Transverse colon (tissue), 4 donors: ENCODE measurements around the gene STAC3. TPM values are rescaled to one million over a fixed set of nuclear protein-coding genes. Genes with fewer than 3 reads are reported as not detected.

Experiments
- DNase-seq: peaks from one replicate; pipeline ENCODE4 v3.0.0-alpha.2; 2019
- H3K27ac ChIP-seq, 4 donors: fragments of 200-600 bp; sonication (generic); 2 replicates each; pipeline ENCODE4 v1.5.1; 2016 to 2018; ENCODE audit warnings: inconsistent platforms in 4 of 4
- H3K27me3 ChIP-seq: fragments of 200-600 bp; sonication (generic); 2 replicates; pipeline ENCODE4 v1.5.1; 2017; ENCODE audit warnings: inconsistent platforms
- H3K36me3 ChIP-seq, 4 donors: fragments of 200-600 bp; sonication (generic); 2 replicates each; pipeline ENCODE4 v1.5.1; 2017 to 2019; ENCODE audit warnings: inconsistent platforms in 4 of 4
- H3K4me1 ChIP-seq, 4 donors: fragments of 200-600 bp; sonication (generic); 2 replicates each; pipeline ENCODE4 v1.5.1; 2017 to 2020; ENCODE audit warnings: inconsistent platforms in 4 of 4
- H3K4me3 ChIP-seq, 4 donors: fragments of 200-600 bp; sonication (generic); 1 replicate in 1 of 4; 2 replicates in 3 of 4; pipeline versions ENCODE4 v1.5.1 to v1.6.1; 2017 to 2019; ENCODE audit warnings: inconsistent platforms in 4 of 4
- H3K9me3 ChIP-seq, 2 donors: fragments of 200-600 bp; sonication (generic); 2 replicates each; pipeline ENCODE4 v1.5.1; 2017 to 2019; ENCODE audit warnings: inconsistent platforms in 2 of 2
- CTCF ChIP-seq, 5 experiments: fragments of 200-600 bp in 3 of 5; fragments of 450-650 bp in 2 of 5; sonication (generic) in 3 of 5; IDR thresholded peaks; 1 replicate in 2 of 5; 2 replicates in 3 of 5; pipeline ENCODE4 v1.5.1; 2016 to 2017; ENCODE audit warnings: antibody characterized with exemption in 5 of 5, inconsistent platforms in 3 of 5, mild to moderate bottlenecking in 2 of 5, moderate library complexity in 1 of 5
- EP300 ChIP-seq: sonication (generic); formaldehyde crosslinking; IDR thresholded peaks from one replicate; pipeline ENCODE4 v1.6.1; 2017; ENCODE audit warnings: antibody characterized with exemption, low read depth
- POLR2A ChIP-seq: fragments of 450-650 bp; IDR thresholded peaks from one replicate; pipeline ENCODE4 v1.6.1; 2016; ENCODE audit warnings: antibody characterized with exemption, mild to moderate bottlenecking, moderate library complexity
- POLR2AphosphoS5 ChIP-seq, 3 donors: sonication (generic); formaldehyde crosslinking; IDR thresholded peaks; one replicate each; pipeline ENCODE4 v1.6.1; 2016; ENCODE audit warnings: antibody characterized with exemption in 3 of 3
- WGBS, 2 donors: methylation state at CpG; one replicate each; pipeline ENCODE4 v1.1.5; 2018; ENCODE audit warnings: low coverage in 1 of 2; 5-methylcytosine and 5-hydroxymethylcytosine counted together
- in situ Hi-C, 4 donors: fragments of 200-750 bp; cut with MboI; loops; one replicate each; pipeline versions ENCODE4 v1.15.0 to v1.15.1; 2017; ENCODE audit warnings: low sequenced_read_pairs in 3 of 4, low pct_ligation_motif_present in 1 of 4, low pct_unique_long_range_greater_than_20kb in 1 of 4
- intact Hi-C: fragments of 100-400 bp; cut with DNase I; formaldehyde crosslinking; loops from one replicate; pipeline ENCODE4 v1.15.1; 2023; ENCODE audit warnings: low total_unique reads
- small RNA-seq, 4 donors: library from RNA; depleted of rRNA; stranded (forward); fragments of <200 nt; gene quantifications; one replicate each; pipeline ENCODE3, GENCODE V24; 2016
- total RNA-seq, 4 donors: library from RNA; depleted of rRNA; stranded (reverse); fragments of >200 nt; gene quantifications; one replicate each; pipeline ENCODE4 v1.1.0, GENCODE V29; 2016

Gene STAC3
- total RNA-seq, 4 donors from 2014 or later: 1.8 to 3.3 (median 1.9) TPM

DNA sequence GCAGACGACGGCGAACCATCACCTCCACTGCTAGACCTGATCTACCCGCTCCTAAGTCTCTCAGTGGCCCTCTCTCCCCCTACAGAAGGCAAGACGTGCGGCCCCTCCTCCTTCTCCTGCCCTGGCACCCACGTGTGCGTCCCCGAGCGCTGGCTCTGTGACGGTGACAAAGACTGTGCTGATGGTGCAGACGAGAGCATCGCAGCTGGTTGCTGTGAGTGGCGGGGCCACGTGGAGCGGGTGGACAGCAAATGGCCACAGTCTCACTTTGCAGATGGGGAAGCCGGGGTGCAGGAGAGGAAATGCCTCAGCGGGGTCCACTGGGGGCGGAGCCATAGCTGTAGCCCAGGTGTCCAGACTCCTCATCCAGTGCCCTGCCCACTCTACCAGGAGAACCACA, 55.8 kb downstream of the STAC3 start:
- H3K4me3 ChIP-seq: no peak overlapping the region
- H3K27me3 ChIP-seq: no peaks in the 10 kb centered on the region
- WGBS, 2 donors: 87 to 100% methylated on average over 2 to 18 of the region's 19 CpGs
- intact Hi-C loops: no loop called here
- H3K27ac ChIP-seq: no peak overlapping the region
- in situ Hi-C loops: loop anchor here in 1 of 4 donors (25.0 kb wide), 1 partner anchor 433 kb away; the partner anchor contains the start of genes HSD17B6 and PRIM1
- H3K9me3 ChIP-seq: no peaks in the 10 kb centered on the region
- peaks cover 0 to 46% (median 12%) of the 10 kb centered on the region in 4 donors for H3K36me3 ChIP-seq
- H3K4me1 ChIP-seq: no peaks in the 10 kb centered on the region
- TF ChIP-seq POLR2AphosphoS5 (IDR thresholded peaks at IDR 0.05) (no peak), EP300 (no peak), POLR2A (no peak), CTCF (IDR thresholded peaks at IDR 0.05) (no peak)
- DNase-seq: no peak

DNA sequence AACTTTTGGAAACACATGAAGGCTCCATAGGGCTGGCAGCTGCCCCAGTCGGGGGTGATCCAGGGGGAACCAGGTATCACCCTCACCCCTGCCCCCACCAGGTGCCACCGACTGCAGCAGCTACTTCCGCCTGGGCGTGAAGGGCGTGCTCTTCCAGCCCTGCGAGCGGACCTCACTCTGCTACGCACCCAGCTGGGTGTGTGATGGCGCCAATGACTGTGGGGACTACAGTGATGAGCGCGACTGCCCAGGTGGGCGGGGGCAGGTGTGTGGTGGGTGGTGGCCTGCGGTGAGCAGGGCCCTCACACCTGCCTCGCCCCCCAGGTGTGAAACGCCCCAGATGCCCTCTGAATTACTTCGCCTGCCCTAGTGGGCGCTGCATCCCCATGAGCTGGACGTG, 56.7 kb downstream of the STAC3 start:
- H3K9me3 ChIP-seq: no peaks in the 10 kb centered on the region
- DNase-seq: no peak
- H3K4me1 ChIP-seq: no peaks in the 10 kb centered on the region
- in situ Hi-C loops: loop anchor here in 1 of 4 donors (25.0 kb wide), 1 partner anchor 432 kb away; the partner anchor contains the start of genes HSD17B6 and PRIM1
- no peak overlapping the region for H3K4me3 ChIP-seq
- 90% methylated on average over 18 of the region's 18 CpGs; no CpG with 5 or more reads in 1 of the 2 donors for WGBS, 2 donors
- peaks cover 0 to 37% (median 12%) of the 10 kb centered on the region in 4 donors for H3K36me3 ChIP-seq
- intact Hi-C loops: no loop called here
- no peak for TF ChIP-seq EP300
- TF ChIP-seq POLR2AphosphoS5 (IDR thresholded peaks at IDR 0.05): no peak
- TF ChIP-seq POLR2A: no peak
- TF ChIP-seq CTCF (IDR thresholded peaks at IDR 0.05): no peak
- no peak overlapping the region for H3K27ac ChIP-seq
- H3K27me3 ChIP-seq: no peaks in the 10 kb centered on the region

GRCh38 chr12:57193706-57194245, 57.2 kb downstream of the STAC3 start:
- H3K27me3 ChIP-seq: no peaks in the 10 kb centered on the region
- no peak for DNase-seq
- intact Hi-C loops: no loop called here
- H3K4me1 ChIP-seq: no peaks in the 10 kb centered on the region
- H3K27ac ChIP-seq: no peak overlapping the region
- H3K36me3 ChIP-seq: peaks cover 0 to 35% (median 12%) of the 10 kb centered on the region in 4 donors
- TF ChIP-seq POLR2AphosphoS5 (IDR thresholded peaks at IDR 0.05): no peak
- no peak for TF ChIP-seq POLR2A
- TF ChIP-seq EP300: no peak
- no peak for TF ChIP-seq CTCF (IDR thresholded peaks at IDR 0.05)
- whole genome bisulfite sequencing, 2 donors: 85% methylated on average over 19 of the region's 19 CpGs; no CpG with 5 or more reads in 1 of the 2 donors
- H3K4me3 ChIP-seq: no peak overlapping the region
- H3K9me3 ChIP-seq: no peaks in the 10 kb centered on the region
- in situ Hi-C loops: loop anchor here in 1 of 4 donors (25.0 kb wide), 1 partner anchor 431 kb away; the partner anchor contains the start of genes HSD17B6 and PRIM1

Small RNAs within 50 kb of the gene (small RNA-seq; reads per million reads assigned to genes)
- gene MIR1228: 0.53 to 0.98 (median 0.71) reads per million in 4 donors

Other genes with a start within 250 kb of the STAC3 start
- gene ZBTB39, start 244.6 kb downstream of the STAC3 start, total RNA-seq: 1 to 10 TPM; 3.4 to 8.0 (median 4.8) TPM
- 10 to 100 TPM in 1 of 4 donors, 1 to 10 TPM in 2, not detected in 1; 2.5 to 47.1 (median 9.2) TPM for gene TAC3, start 234.7 kb downstream of the STAC3 start, total RNA-seq
- 100 to 1,000 TPM; 118 to 234 (median 184) TPM for gene MYO1A, start 201.1 kb downstream of the STAC3 start, total RNA-seq
- gene NEMP1, start 172.4 kb downstream of the STAC3 start, total RNA-seq: 10 to 100 TPM in 1 of 4 donors, 1 to 10 TPM in 3; 4.0 to 66.7 (median 5.2) TPM
- 1 to 10 TPM; 2.6 to 9.1 (median 4.7) TPM for gene NAB2, start 162.1 kb downstream of the STAC3 start, total RNA-seq
- gene STAT6, start 139.8 kb downstream of the STAC3 start, total RNA-seq: 100 to 1,000 TPM; 181 to 318 (median 198) TPM
- gene LRP1, start 122.7 kb downstream of the STAC3 start, total RNA-seq: 100 to 1,000 TPM in 3 of 4 donors, 10 to 100 TPM in 1; 94.3 to 248 (median 199) TPM
- gene LRP1-AS, start 103.6 kb downstream of the STAC3 start, total RNA-seq: not detected
- gene NXPH4, start 34.4 kb downstream of the STAC3 start, total RNA-seq: not detected
- 100 to 1,000 TPM in 1 of 4 donors, 10 to 100 TPM in 3; 29.2 to 104 (median 33.4) TPM for gene SHMT2, start 21.5 kb downstream of the STAC3 start, total RNA-seq
- 10 to 100 TPM; 26.3 to 56.9 (median 33.3) TPM for gene R3HDM2, start 179.9 kb upstream of the STAC3 start, total RNA-seq
- not detected for gene INHBC, start 183.6 kb upstream of the STAC3 start, total RNA-seq
- not detected for gene INHBE, start 204.1 kb upstream of the STAC3 start, total RNA-seq
- gene GLI1, start 208.6 kb upstream of the STAC3 start, total RNA-seq: 1 to 10 TPM in 1 of 4 donors, under 1 TPM in 2, not detected in 1; 0.41 to 1.2 (median 0.79) TPM
- 10 to 100 TPM in 3 of 4 donors, not detected in 1; 11.7 to 87.2 (median 27.3) TPM for gene ARHGAP9, start 228.7 kb upstream of the STAC3 start, total RNA-seq
- gene MARS1, start 236.9 kb upstream of the STAC3 start, total RNA-seq: 100 to 1,000 TPM in 2 of 4 donors, 10 to 100 TPM in 2; 39.0 to 184 (median 103) TPM